HG03571 (cell line): ENCODE results near the gene ZFY.

Experiments
- ATAC-seq: cut with Tn5 transposase; IDR thresholded peaks from one replicate; pipeline ENCODE4 v1.9.1; 2021; ENCODE audit not compliant: unreplicated experiment

The ZFY gene

DNA sequence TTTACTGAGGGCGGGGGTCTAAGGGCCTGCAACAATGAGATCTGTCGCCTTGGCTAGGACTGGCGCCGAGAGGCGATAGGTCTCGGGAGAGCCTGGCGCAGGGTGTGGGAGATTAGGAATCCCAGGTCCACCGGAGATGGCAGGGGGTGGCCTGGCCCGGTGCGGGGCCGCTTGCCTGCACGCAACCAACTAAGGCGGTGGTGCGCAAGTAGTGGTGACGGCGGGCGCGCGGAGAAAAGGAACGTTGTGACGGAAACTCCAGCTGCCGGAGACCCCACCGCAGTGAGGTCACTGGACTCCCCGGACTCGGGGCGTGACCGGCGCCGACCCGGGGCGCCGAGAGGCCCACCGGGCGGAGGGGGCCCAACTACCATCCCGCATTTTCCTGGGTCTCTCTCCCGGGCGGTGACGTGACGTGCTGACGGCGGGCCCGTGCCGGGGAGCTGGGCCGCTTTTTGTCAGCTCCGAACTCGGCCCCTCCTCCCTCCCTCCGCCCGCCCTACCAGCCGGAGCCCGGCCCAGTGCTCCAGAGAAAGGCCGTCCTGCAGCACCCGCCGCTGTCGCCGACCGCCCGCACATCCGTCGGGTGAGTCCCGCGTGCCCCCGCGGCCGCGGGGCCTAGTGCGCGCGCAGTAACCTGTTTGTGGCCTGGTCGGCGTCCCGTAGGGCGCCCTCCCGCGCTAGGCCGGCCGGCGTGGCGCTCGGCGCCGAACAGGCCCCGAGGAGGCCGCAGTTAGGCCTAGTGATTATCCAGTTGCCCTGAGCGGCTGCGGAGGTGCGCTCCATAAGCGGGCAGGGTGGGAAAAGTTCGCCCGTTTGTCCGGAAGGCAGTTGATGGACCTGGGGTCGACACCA, at the start of gene ZFY:
Gene ZFY (plus strand): TSS at position 521 of the 855 bp plus-strand sequence. CDS start 18,556 bp downstream, outside the sequence.
- ATAC-seq, result peak; percentile 30

DNA sequence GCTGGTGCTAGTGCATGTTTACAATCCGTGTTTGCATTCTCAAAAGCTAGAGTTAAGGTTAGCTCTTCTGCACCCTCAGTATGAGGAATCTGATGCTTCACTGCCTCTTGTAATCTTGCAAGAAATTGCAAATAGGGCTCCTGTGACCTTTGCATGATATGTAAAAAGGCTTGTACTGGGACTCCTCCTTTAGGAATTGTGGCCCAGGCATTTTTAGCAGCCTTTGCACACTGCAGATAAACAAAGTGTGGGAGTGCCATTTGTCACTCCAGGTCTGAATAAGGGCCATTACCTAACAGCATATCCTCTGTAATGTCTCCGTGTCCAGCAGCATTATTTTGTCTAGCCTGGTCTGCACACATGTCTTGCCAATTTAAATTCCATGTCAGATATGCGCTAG, 49.3 kb upstream of the ZFY start:
- ATAC-seq, result no peak

- ATAC-seq, result peak; percentile 16
Observed at GRCh38 chrY:2887386-2887785, 47.8 kb upstream of the ZFY start.

DNA sequence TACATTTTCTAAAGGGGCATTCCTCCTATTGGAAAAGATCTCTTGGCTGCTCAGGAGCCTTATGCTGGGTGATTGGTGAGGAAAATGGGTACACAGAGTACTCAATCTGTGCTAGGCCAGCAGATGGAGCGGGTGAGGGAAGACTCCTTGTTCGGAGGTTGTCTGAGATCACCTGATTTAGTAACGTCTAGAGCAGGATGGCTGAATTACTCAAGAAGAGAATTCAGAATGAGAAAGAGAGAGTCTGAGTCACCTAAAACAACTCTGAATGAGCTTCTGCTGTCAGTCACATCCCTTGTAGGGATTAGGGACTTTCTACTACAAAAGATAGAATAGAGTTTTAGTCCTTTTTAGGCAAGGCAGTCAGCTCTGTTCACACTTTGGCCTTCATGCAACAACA, 47.2 kb upstream of the ZFY start:
- ATAC-seq, result peak; percentile 75

DNA sequence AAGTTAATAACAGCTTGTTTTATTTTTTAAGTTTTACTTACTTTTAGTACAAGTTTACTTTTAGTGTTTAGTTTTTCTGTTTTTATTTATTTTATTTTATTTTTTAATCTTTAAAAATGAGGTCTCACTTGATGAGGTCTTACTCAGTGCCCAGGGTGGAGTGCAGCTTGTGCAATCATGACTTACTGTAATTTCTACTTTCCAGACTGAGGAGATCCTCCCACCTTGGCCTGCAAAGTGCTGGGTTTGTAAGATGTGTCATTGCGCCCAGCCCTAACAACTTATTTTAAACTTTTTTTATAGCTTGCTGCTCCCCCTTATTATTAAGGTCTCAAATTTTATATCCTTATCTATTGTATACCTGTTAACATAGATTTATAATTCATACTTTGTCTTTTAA, 41.7 kb upstream of the ZFY start:
- ATAC-seq, result no peak

DNA sequence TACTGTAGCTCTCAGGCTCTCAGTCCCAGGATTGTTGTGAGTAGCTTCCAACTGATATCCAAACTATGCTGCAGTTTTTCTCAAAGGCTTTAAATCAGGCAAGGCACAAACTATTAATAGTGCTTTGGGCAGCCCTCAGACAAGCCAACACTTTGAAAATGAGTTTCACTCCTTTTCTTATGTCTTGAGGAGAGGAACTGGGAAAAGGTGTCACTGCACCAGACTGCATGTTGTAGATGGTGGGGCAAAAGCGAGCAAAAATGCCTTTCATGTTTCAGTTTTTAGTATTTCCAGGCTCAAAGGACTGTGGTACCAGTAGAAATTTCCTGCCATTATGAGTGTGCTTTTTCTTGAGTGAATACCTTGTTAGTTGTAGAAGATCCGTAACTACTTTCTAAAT, 39.1 kb upstream of the ZFY start:
- no peak for ATAC-seq

DNA sequence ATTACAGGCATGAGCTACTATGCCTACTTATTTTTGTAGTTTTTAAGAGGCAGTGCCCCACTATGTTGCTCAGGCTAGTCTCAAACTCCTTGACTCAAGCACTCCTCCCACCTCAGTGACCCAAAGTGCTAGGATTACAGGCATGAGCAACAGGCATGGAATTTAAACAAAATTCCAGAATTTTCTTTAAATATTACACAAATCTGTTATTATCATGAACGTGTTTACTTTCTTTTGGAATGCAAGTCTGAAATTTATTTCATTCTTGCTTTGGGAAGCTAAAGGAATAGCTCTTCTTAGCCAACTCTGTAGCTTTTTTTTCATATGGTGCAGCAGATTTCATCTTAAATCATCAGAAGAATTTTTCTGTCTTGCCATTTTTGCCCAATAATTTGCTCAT, 27.8 kb upstream of the ZFY start:
- no peak for ATAC-seq

DNA sequence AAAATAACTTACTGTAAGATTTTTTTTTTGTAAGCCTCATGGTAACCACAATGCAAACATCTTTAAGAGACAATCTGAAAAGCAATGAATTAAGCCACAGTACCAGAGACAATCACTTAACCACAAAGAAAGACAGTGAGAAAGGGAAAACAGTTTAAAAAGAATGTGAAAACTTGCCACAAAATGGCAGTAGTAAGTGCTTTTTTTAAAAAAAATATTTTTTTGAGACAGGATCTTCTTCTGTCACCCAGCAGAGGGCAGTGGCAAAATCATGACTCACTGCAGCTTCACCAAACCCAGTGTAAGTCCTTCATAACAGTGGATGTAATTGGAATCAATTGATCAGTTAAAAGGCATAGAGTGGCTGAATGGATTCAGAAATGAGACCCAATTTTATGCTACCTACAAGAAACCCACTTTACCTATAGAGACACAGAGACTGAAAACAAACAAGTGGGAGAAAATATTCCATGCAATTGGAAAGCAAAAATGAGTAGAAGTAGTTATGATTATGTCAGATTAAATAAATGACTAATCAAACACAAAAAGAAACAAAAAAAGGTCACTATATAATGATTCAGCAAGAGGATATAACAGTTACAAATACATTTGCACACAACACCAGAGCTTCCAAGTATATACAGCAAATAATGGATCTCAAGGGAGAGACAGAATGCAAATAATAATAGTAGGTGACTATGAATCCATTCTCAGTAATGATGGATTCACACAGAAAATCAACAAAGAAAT, 21.9 kb upstream of the ZFY start:
- ATAC-seq, result no peak

DNA sequence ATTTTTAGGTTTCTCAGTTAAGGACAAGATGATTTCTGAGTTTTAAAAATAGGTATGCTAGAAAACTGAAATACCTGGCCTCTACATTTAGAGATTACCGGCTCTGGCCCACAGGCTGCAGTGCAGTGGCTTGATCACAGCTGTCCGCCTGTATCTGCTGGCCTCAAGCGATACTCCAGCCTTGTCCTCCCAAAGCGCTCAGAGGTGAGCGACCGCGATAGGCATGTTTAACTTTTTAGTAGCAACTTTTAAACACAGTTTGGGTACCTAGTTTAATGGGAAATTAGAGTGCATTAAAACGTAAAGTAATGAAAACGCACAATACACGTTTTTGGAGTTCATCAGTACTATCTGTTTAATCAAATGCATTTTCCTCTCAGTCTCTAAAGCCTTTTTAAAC, 1.1 kb upstream of the ZFY start:
- no peak for ATAC-seq

- peak; percentile 65 for ATAC-seq
Observed at GRCh38 chrY:2935716-2936435, 695 bp downstream of the ZFY start.

- no peak for ATAC-seq
Observed at GRCh38 chrY:2936436-2936750, 1.2 kb downstream of the ZFY start.

DNA sequence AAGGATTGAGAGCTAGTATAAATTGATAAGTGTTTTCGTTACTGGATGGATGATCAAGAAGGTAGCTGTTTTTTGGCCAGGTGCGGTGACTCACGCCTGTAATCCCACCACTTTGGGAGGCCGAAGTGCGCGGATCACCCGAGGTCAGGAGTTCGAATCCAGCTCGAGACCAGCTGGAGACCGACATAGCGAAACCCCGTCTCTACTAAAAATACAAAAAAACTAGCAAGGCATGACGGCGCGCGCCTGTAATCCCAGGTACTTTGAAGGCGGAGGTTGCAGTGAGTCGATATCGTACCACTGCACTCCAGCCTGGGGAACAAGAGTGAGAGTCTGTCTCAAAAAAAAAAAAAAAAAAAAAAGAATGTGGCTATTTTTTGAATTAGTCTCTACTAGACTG, 2.0 kb downstream of the ZFY start:
- ATAC-seq, result no peak

GRCh38 chrY:2949590-2950252, 14.5 kb downstream of the ZFY start:
- ATAC-seq, result no peak

DNA sequence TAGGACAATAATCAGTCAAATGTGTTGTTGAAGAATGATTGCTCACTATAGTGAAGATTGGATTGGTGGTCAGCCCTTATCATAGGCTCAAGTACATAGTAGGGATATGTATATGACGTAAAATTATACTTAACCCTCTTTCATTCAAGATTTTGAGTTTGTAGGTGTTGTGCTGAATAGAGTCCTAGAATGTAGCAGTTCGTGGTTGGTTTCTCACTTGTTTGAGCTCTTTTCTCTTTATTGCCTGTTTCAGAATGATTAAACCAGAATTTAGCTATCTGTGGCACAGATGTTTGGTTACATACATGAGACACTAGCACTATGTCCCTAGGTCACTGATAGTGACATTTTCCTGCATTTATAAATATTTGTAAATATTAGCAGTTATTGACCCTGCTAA, 15.5 kb downstream of the ZFY start:
- ATAC-seq, result no peak

- no peak for ATAC-seq
Observed at GRCh38 chrY:2952912-2953311, 17.7 kb downstream of the ZFY start.

- no peak for ATAC-seq
Observed at GRCh38 chrY:2954735-2955134, 19.6 kb downstream of the ZFY start.

DNA sequence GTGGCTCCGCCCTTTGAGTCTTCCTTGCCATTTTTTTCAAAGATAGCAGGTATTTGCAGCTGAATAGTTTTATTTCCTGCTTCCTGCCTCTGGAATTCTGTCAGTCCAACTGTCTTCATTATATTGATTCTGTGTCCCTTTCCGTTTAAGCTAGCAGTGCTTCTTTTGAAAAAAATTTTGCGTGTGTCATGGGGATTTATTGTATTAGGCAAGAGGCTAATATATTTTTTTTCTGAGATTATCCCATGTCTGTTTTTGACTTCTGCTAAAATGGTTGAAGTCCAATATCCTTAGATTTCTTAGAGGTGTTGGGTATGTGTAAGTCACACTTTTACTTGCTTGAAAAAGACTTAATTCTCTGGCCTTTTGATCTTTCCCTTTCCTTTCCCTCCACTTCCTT, 20.4 kb downstream of the ZFY start:
- no peak for ATAC-seq

- no peak for ATAC-seq
Observed at GRCh38 chrY:2962061-2962460, 26.9 kb downstream of the ZFY start.

- no peak for ATAC-seq
Observed at GRCh38 chrY:2964814-2965213, 29.6 kb downstream of the ZFY start.

DNA sequence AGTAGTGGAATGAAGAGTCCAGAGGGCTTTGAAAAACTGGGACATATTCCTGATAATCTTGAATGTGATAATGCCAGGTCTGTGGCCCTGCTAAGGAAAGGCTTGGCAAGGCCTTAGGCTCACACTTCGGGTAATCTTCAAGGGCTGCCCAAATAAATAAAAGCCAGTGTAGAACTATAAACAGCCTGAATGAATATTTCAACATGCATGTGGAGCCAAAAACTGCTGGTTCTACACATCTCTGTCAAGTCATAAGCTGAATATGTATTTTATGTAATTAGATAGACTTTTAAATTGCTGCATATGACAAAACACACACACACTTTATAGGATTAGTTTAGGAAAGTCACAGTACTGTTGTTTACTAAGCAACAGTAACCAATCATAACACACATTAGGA, 30.4 kb downstream of the ZFY start:
- ATAC-seq, result no peak

DNA sequence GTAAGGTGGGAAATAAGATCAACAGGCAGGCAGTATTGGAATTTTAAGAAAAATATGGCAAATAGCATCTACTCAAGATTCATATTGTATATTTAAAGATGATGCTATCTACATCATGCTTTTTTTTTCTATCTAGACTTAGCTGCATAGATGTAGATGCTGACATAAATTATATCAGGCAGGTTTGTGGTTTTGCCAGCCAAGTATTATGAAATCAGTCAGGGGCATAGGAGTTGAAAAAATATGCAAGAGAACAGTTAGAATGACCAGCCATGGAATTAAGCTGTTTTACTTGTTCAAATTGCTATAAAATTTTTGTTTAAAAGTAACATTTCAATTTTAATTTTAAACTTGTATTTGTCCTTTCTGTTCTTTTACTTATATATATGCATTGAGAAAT, 34.4 kb downstream of the ZFY start:
- no peak for ATAC-seq
